HEK293T (cell line): ENCODE results near the gene ABCA3.
"Not testable (repeated sequence)": the region's sequence is repeated elsewhere in the genome, so short reads cannot be mapped to it uniquely, and the experiment has no call there.

ENCODE experiments used
- ARNT ChIP-seq: fragments of 450-650 bp; IDR thresholded peaks from 2 replicates; pipeline ENCODE4 v1.6.1; 2017; ENCODE audit warnings: mild to moderate bottlenecking
- BHLHE40 ChIP-seq: fragments of 450-650 bp; IDR thresholded peaks from 2 replicates; pipeline ENCODE4 v1.6.1; 2016; ENCODE audit warnings: mild to moderate bottlenecking, moderate library complexity, borderline replicate concordance
- CTBP1 ChIP-seq: fragments of 450-650 bp; IDR thresholded peaks from 2 replicates; pipeline ENCODE4 v1.6.1; 2016; ENCODE audit warnings: borderline replicate concordance
- ELF4 ChIP-seq: fragments of 450-650 bp; IDR thresholded peaks from 2 replicates; pipeline ENCODE4 v1.6.1; 2017; ENCODE audit warnings: antibody characterized with exemption
- FOXM1 ChIP-seq: fragments of 450-650 bp; IDR thresholded peaks from 2 replicates; pipeline ENCODE4 v1.6.1; 2017; ENCODE audit warnings: mild to moderate bottlenecking, borderline replicate concordance
- HDGF ChIP-seq: fragments of 450-650 bp; IDR thresholded peaks from 2 replicates; pipeline ENCODE4 v1.6.1; 2017; ENCODE audit warnings: antibody characterized with exemption, borderline replicate concordance
- L3MBTL2 ChIP-seq: fragments of 450-650 bp; conservative IDR thresholded peaks from 2 replicates; pipeline ENCODE4 v1.6.1; 2016; ENCODE audit warnings: mild to moderate bottlenecking
- LEF1 ChIP-seq: fragments of 450-650 bp; IDR thresholded peaks from 2 replicates; pipeline ENCODE4 v1.6.1; 2017; ENCODE audit warnings: mild to moderate bottlenecking, borderline replicate concordance
- PKNOX1 ChIP-seq: fragments of 450-650 bp; IDR thresholded peaks from 2 replicates; pipeline ENCODE4 v1.6.1; 2016
- SP1 ChIP-seq: fragments of 450-650 bp; IDR thresholded peaks from 2 replicates; pipeline ENCODE4 v1.6.1; 2017
- SUZ12 ChIP-seq: fragments of 450-650 bp; IDR thresholded peaks from 2 replicates; pipeline ENCODE4 v1.6.1; 2016; ENCODE audit warnings: mild to moderate bottlenecking
- TARDBP ChIP-seq: fragments of 450-650 bp; IDR thresholded peaks from 2 replicates; pipeline ENCODE4 v1.6.1; 2016
- ZNF384 ChIP-seq: fragments of 450-650 bp; IDR thresholded peaks from 2 replicates; pipeline ENCODE4 v1.6.1; 2016

DNA sequence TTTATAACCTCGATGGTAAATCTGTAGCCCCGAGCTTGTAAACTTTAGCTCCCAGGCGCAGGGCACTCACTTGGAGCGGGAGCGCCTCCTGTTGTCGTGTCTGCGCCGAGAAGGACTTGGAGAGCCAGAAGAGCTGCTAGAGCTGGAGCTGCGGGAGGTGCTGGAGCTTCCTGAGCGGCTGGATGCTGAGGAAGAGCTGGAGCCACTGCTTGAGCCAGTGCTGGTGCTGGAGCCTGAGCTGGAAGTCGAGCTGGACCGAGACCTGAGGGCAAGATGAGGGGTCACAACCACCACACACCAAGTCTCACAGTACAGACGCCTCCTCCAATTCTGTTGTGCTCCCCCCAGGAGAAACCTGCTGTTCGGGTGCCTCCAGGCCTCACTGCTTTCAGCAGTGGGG is 77.5 kb downstream of the ABCA3 start:
- TF ChIP-seq L3MBTL2, SP1, PKNOX1, FOXM1, ARNT, TARDBP, BHLHE40, ZNF384, ELF4, CTBP1, LEF1, HDGF, SUZ12: not testable (repeated sequence)
